UCSD-AML1 (cell line): Measurements from ENCODE around the gene API5.
"Not testable (repeated sequence)": the region's sequence is repeated elsewhere in the genome, so short reads cannot be mapped to it uniquely, and the experiment has no call there.

ENCODE experiments used
- DNase-seq: peaks from one replicate; lab custom pipeline; 2025; ENCODE audit not compliant: unreplicated experiment; lab: John Stamatoyannopoulos, UW

Gene API5

GRCh38 chr11:43311791-43312607 is at the start of gene API5:
Gene API5 (plus strand): TSS chr11:43311996. CDS start chr11:43312128, 132 bp downstream.
- DNase-seq, result peak; percentile 95

- no peak for DNase-seq
These were observed 43.8 kb upstream of the API5 start for GRCh38 chr11:43267856-43268580.

- no peak for DNase-seq
These were observed 43.0 kb upstream of the API5 start for GRCh38 chr11:43268786-43269185.

- DNase-seq, result no peak
These were observed 42.4 kb upstream of the API5 start for GRCh38 chr11:43269254-43269918.

GRCh38 chr11:43270468-43270867 is 41.3 kb upstream of the API5 start:
- DNase-seq, result no peak

- no peak for DNase-seq
These were observed 33.4 kb upstream of the API5 start for GRCh38 chr11:43278193-43278956.

GRCh38 chr11:43282607-43283440 is 29.0 kb upstream of the API5 start:
- DNase-seq, result peak; percentile 44

GRCh38 chr11:43285826-43286225 is 26.0 kb upstream of the API5 start:
- no peak for DNase-seq

GRCh38 chr11:43289368-43289767 is 22.4 kb upstream of the API5 start:
- no peak for DNase-seq

- DNase-seq, result no peak
These were observed 13.4 kb upstream of the API5 start for GRCh38 chr11:43298397-43298796.

GRCh38 chr11:43315966-43316365 is 4.2 kb downstream of the API5 start:
- DNase-seq, result no peak

GRCh38 chr11:43316451-43316850 is 4.7 kb downstream of the API5 start:
- no peak for DNase-seq

- DNase-seq, result no peak
These were observed 16.2 kb downstream of the API5 start for GRCh38 chr11:43327987-43328386.

- no peak for DNase-seq
These were observed 16.7 kb downstream of the API5 start for GRCh38 chr11:43328482-43328881.

- no peak for DNase-seq
These were observed 29.4 kb downstream of the API5 start for GRCh38 chr11:43341159-43341558.

GRCh38 chr11:43351426-43351825 is 39.6 kb downstream of the API5 start:
- DNase-seq, result not testable (repeated sequence)

GRCh38 chr11:43354311-43354710 is 42.5 kb downstream of the API5 start:
- no peak for DNase-seq

GRCh38 chr11:43356336-43356735 is 44.5 kb downstream of the API5 start:
- DNase-seq, result no peak

GRCh38 chr11:43358279-43358800 is 46.5 kb downstream of the API5 start:
- DNase-seq, result no peak
